ENCODE results near the gene SYF2.

DNA sequence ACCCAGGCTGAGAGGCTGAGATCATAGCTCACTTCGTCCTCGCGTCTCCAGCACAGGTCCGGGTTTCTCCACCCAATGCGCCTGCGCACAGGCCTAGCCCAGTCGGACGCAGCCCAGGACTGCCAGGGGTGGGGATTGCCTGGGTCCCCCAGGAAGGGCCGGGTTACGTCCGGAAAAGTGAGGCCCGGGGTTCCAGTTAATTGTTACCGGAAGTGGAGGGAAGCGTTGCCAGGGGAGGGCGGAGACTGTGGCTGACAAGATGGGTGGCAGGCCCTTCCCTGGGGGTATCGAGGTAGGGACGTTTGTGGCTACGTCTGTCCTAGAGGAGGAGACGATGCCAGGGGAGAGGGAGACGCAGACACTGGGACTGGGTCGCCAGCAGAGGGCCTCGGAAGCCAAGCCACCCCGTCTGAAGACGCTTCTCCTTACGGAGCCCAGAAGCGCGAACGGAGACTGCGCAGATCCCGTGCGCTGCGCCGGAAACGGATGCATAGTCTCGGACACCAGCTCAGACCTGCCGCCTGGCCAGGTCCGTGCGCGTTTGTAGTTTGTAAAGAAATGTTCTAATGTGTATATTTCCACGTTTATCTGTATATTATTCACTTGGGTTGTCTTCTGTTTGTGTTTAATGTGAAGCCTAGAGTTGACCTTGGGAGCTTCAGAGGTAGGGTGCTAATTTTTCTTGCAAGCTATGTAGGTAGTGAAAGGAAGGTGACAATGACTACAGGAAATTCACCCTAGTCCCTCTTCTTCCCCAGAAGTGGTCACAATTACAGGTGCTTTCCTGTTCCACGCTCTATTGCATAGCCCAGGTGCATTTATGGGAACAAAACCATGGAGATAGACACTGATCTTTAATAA lies 7.6 kb upstream of the SYF2 start:
- TF ChIP-seq, protein P1, sequence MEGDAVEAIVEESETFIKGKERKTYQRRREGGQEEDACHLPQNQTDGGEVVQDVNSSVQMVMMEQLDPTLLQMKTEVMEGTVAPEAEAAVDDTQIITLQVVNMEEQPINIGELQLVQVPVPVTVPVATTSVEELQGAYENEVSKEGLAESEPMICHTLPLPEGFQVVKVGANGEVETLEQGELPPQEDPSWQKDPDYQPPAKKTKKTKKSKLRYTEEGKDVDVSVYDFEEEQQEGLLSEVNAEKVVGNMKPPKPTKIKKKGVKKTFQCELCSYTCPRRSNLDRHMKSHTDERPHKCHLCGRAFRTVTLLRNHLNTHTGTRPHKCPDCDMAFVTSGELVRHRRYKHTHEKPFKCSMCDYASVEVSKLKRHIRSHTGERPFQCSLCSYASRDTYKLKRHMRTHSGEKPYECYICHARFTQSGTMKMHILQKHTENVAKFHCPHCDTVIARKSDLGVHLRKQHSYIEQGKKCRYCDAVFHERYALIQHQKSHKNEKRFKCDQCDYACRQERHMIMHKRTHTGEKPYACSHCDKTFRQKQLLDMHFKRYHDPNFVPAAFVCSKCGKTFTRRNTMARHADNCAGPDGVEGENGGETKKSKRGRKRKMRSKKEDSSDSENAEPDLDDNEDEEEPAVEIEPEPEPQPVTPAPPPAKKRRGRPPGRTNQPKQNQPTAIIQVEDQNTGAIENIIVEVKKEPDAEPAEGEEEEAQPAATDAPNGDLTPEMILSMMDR (IDR thresholded peaks at IDR 0.05; ENCODE audit: insufficient read depth, low read length): peak; percentile 77
- TF ChIP-seq, protein P2, sequence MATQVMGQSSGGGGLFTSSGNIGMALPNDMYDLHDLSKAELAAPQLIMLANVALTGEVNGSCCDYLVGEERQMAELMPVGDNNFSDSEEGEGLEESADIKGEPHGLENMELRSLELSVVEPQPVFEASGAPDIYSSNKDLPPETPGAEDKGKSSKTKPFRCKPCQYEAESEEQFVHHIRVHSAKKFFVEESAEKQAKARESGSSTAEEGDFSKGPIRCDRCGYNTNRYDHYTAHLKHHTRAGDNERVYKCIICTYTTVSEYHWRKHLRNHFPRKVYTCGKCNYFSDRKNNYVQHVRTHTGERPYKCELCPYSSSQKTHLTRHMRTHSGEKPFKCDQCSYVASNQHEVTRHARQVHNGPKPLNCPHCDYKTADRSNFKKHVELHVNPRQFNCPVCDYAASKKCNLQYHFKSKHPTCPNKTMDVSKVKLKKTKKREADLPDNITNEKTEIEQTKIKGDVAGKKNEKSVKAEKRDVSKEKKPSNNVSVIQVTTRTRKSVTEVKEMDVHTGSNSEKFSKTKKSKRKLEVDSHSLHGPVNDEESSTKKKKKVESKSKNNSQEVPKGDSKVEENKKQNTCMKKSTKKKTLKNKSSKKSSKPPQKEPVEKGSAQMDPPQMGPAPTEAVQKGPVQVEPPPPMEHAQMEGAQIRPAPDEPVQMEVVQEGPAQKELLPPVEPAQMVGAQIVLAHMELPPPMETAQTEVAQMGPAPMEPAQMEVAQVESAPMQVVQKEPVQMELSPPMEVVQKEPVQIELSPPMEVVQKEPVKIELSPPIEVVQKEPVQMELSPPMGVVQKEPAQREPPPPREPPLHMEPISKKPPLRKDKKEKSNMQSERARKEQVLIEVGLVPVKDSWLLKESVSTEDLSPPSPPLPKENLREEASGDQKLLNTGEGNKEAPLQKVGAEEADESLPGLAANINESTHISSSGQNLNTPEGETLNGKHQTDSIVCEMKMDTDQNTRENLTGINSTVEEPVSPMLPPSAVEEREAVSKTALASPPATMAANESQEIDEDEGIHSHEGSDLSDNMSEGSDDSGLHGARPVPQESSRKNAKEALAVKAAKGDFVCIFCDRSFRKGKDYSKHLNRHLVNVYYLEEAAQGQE (IDR thresholded peaks at IDR 0.05; ENCODE audit: insufficient replicate concordance, low read depth): no peak
- peak; percentile 91 for TF ChIP-seq POLR2AphosphoS5 (IDR thresholded peaks at IDR 0.05; ENCODE audit: low read depth)
- peak; percentile 83 for TF ChIP-seq GABPA (IDR thresholded peaks at IDR 0.05; ENCODE audit: low read depth)
- TF ChIP-seq SPI1 (IDR thresholded peaks at IDR 0.05; ENCODE audit: borderline replicate concordance, low read depth): peak; percentile 11; the same call in 1 of the 2 replicates

Measured in HL-60 (cell line).